ENCODE data around the gene CUBN.

The CUBN gene

DNA sequence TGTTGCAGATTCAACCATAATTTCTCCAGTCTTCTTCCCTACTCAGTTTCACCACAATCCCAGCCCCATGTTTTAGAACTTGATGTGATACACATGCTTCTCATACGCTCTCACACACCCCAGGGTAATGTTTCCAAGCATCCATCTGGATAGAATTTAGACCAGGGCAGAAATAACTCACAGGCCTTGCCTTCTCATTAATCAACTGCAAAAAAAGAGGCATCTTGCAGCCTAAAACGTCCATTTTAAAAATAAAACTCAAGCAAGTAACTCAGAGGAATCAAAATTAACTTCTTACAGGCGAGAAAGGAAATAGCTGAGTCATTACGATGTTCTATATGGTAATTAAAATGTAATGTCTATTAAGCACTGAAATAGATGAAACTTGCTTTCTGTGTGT, 185.2 kb downstream of the CUBN start:
- no peak for DNase-seq

GRCh38 chr10:16943295-16944285, 186.0 kb downstream of the CUBN start:
- DNase-seq: no peak

DNA sequence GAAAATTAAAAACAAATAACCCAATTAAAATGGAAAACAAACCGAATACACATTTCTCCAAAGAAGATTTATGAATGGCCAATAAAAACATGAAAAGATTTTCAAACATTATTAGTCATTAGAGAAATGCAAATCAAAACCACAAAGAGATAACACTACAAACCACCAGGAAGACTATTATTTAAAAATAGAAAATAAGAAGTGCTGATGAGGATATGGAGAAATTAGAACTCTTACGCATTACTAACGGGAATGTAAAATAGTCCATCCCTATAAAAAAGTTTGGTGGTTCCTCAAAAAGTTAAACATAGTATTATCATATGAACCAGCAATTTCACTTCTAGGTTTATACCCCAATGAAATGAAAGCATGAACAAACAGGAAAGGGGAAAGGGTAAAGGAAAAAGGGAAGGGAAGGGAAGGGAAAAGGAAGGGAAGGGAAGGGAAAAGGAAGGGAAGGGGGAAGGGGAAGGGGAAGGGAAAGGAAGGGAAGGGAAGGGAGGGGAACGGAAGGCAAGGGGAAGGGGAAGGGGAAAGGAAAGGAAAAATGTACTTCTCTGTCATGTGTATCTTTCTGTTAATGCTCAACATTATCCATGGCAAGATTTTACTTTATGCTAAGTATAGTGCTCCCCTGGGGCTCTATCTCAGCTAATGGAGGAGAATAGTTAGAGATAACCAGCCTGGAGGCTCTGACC, 187.1 kb downstream of the CUBN start:
- DNase-seq: no peak

- DNase-seq: no peak
Observed at GRCh38 chr10:16941870-16942269, 187.7 kb downstream of the CUBN start.

GRCh38 chr10:16941067-16941466, 188.5 kb downstream of the CUBN start:
- DNase-seq: no peak

- no peak for DNase-seq
Observed at GRCh38 chr10:16938952-16939351, 190.7 kb downstream of the CUBN start.

- no peak for DNase-seq
Observed at GRCh38 chr10:16934461-16934860, 195.2 kb downstream of the CUBN start.

GRCh38 chr10:16933783-16934182, 195.8 kb downstream of the CUBN start:
- DNase-seq: no peak

DNA sequence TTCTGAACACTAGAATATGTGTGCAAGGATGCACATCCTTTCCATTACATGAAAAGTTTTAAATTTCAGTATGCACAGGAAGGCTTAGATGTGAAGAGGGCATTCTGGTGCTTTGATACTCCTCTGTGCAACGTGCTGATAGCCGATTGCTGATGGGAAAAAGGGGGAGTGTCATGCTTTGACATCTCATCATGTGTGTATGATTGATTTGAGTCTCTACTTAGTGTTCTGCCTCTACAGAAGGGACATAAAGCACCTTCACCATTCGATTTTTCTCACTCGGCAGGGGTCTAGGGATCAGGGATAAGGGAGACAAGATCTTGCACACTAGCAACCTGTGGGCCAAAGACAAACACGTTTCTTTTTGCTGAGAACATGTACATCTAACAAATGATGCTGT, 197.7 kb downstream of the CUBN start:
- no peak for DNase-seq

DNA sequence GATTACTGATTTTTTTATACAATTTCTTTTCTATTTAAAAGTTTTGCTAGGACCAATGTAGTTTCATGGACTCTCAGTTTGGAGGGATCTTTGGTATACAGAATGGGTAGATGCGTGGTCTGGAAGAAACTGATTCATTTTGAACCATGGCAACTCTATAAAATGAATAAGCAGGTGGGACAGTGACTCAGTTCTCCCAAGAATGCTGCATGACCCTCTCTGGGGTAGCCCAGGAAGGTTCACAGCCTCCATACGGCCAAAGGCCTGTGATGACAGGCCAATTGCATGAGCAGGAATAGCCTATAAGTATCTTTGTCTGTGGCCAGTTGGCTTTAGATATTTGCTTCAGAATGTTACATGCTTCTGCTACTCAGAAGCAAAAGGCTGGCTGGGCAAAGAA, 199.1 kb downstream of the CUBN start:
- DNase-seq: no peak

- no peak for DNase-seq
Observed at GRCh38 chr10:16929069-16929468, 200.5 kb downstream of the CUBN start.

GRCh38 chr10:16927546-16927945, 202.1 kb downstream of the CUBN start:
- DNase-seq: no peak

GRCh38 chr10:16923726-16924125, 205.9 kb downstream of the CUBN start:
- no peak for DNase-seq

GRCh38 chr10:16923309-16923708, 206.3 kb downstream of the CUBN start:
- DNase-seq: no peak

- DNase-seq: no peak
Observed at GRCh38 chr10:16919121-16919982, 210.3 kb downstream of the CUBN start.

DNA sequence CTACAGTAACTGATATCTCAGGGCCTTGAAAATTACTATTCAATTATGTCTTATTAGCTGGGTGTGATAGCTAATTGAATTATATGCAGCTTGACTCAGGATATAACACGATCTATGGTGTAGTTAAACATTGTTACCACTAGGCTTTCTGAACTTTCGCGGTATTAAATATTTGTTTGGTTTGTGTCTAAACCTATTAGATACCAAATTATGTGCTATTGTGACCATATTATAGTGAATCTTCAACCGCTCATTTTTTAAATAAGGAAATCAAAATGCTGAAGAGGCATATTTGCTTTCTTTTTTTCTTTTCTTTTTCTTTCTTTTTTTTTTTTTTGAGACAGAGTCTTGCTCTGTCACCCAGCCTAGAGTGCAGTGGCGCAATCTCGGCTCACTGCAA, 213.1 kb downstream of the CUBN start:
- no peak for DNase-seq

- DNase-seq: no peak
Observed at GRCh38 chr10:16915300-16915699, 214.3 kb downstream of the CUBN start.

DNA sequence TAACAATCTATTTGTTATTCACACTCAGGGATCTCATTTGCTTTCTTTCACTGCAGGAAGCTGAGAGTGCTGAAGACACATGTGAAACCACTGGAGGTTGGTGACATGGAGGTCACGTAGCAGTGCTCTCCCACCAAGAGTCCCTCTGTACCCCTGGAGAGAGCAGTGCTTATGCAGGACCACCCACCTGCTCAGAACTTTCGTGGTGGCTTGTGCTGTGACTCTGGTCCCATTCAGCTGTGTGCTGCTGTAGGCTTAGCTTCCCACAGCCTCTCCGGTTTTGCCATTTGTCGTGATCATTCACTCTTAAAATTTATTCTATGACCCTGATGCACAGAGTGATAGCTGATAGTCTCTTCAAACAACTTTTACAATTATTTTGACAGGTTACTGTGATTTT, 216.3 kb downstream of the CUBN start:
- no peak for DNase-seq

GRCh38 chr10:16910793-16911164, 218.8 kb downstream of the CUBN start:
- no peak for DNase-seq

DNA sequence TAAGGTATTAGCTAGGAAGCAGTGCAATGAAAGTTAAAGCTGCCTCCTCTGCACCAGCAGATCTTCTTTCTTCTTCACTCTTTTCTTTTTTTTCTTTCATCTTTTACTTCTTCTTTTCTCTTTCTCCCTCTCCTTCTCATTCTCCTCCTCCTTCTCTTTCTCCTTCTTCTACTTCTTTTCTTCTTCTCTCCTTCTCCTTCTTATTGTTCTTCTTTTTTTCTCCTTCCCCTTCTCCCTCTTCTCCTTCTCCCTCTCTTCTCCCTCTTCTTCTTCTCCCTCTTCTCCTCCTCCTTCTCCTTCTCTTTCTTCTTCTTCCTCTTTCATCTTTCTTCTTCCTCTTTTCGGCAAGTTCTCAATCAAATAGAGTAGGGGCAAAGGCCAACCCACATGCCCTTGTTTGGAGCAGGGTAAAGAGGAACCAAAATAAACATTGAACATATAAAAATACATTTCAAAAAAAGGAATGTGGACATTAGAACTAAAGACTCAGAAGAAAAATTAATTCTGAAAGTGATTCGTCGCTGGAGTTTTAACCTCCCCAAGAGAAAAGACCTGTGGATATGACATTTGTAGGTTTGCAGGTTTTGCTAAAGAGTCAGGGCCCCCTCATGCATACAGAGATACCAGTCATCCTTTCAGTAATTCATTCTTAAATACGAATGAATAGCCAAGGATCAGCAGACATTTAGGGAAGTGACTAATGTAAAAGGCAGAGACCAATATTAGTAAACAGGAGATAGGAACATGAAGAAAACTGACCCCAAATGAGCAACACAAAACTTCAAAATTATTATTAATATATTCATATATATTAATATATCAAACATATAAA, 219.4 kb downstream of the CUBN start:
- DNase-seq: no peak

DNA sequence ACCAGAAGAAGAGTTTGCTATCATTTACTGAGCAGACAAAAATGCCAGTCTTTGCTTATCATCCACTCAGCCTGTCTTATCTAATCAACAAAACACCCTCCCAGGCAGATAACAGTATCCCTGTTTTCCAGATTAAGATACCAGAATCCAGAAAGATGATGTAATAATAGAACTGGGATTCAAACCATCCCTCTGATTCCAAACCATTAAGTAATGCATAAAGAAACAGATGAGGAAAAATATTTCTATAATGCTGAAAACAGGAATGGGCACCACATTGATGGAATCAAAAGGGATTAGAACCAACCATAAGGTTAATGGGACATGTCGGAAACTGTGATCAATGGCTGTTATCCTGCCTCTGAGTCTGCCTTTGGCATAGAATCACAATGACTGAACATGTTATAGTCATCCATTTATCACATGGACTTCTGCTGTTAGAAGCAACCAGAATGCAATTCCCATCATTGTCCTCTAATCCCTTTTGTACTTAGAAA, 220.3 kb downstream of the CUBN start:
- DNase-seq: no peak

- DNase-seq: no peak
Observed at GRCh38 chr10:16907687-16908086, 221.9 kb downstream of the CUBN start.
